Measurements from ENCODE around the gene TOP3A.

TOP3A gene

GRCh38 chr17:18281788-18282187 is 33.0 kb downstream of the TOP3A start:
- TF ChIP-seq, protein P1, sequence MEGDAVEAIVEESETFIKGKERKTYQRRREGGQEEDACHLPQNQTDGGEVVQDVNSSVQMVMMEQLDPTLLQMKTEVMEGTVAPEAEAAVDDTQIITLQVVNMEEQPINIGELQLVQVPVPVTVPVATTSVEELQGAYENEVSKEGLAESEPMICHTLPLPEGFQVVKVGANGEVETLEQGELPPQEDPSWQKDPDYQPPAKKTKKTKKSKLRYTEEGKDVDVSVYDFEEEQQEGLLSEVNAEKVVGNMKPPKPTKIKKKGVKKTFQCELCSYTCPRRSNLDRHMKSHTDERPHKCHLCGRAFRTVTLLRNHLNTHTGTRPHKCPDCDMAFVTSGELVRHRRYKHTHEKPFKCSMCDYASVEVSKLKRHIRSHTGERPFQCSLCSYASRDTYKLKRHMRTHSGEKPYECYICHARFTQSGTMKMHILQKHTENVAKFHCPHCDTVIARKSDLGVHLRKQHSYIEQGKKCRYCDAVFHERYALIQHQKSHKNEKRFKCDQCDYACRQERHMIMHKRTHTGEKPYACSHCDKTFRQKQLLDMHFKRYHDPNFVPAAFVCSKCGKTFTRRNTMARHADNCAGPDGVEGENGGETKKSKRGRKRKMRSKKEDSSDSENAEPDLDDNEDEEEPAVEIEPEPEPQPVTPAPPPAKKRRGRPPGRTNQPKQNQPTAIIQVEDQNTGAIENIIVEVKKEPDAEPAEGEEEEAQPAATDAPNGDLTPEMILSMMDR (IDR thresholded peaks at IDR 0.05) = no peak
- H3K4me1 ChIP-seq (ENCODE audit: control insufficient read depth in 1 of 2, insufficient read depth in 1 of 2, low read depth in 1 of 2, low read length in 1 of 2) = no peaks in the 10 kb centered on the region
- no peaks in the 10 kb centered on the region for H3K27me3 ChIP-seq
- no peaks in the 10 kb centered on the region for H3K9me3 ChIP-seq
- H3K27ac ChIP-seq = no peak overlapping the region
- H3K4me3 ChIP-seq (ENCODE audit: low read depth in 1 of 2, low read length in 1 of 2) = no peak overlapping the region
- H3K36me3 ChIP-seq = peaks cover 98% of the 10 kb centered on the region

- Histone ChIP-seq H3K27ac (no peak overlapping the region), H3K9me3 (no peaks in the 10 kb centered on the region), H3K36me3 (peaks cover 100% of the 10 kb centered on the region), H3K4me1 (ENCODE audit: control insufficient read depth in 1 of 2, insufficient read depth in 1 of 2, low read depth in 1 of 2, low read length in 1 of 2) (no peaks in the 10 kb centered on the region), H3K27me3 (no peaks in the 10 kb centered on the region), H3K4me3 (ENCODE audit: low read depth in 1 of 2, low read length in 1 of 2) (no peak overlapping the region)
- TF ChIP-seq, protein P1 (IDR thresholded peaks at IDR 0.05) = no peak
Observed at GRCh38 chr17:18280766-18281371, 33.9 kb downstream of the TOP3A start.

- TF ChIP-seq, protein P1 (IDR thresholded peaks at IDR 0.05) = no peak
- no peak overlapping the region for H3K27ac ChIP-seq
- no peaks in the 10 kb centered on the region for H3K9me3 ChIP-seq
- peaks cover 100% of the 10 kb centered on the region for H3K36me3 ChIP-seq
- H3K4me1 ChIP-seq (ENCODE audit: control insufficient read depth in 1 of 2, insufficient read depth in 1 of 2, low read depth in 1 of 2, low read length in 1 of 2) = no peaks in the 10 kb centered on the region
- no peaks in the 10 kb centered on the region for H3K27me3 ChIP-seq
- H3K4me3 ChIP-seq (ENCODE audit: low read depth in 1 of 2, low read length in 1 of 2) = no peak overlapping the region
Observed at GRCh38 chr17:18280249-18280648, 34.5 kb downstream of the TOP3A start.

- Histone ChIP-seq H3K9me3 (no peaks in the 10 kb centered on the region), H3K27ac (no peak overlapping the region), H3K4me3 (ENCODE audit: low read depth in 1 of 2, low read length in 1 of 2) (no peak overlapping the region), H3K36me3 (peaks cover 98% of the 10 kb centered on the region), H3K4me1 (ENCODE audit: control insufficient read depth in 1 of 2, insufficient read depth in 1 of 2, low read depth in 1 of 2, low read length in 1 of 2) (no peaks in the 10 kb centered on the region), H3K27me3 (no peaks in the 10 kb centered on the region)
- TF ChIP-seq, protein P1 (IDR thresholded peaks at IDR 0.05) = no peak
Observed at GRCh38 chr17:18278867-18279266, 35.9 kb downstream of the TOP3A start.

- H3K36me3 ChIP-seq = peaks cover 98% of the 10 kb centered on the region
- no peaks in the 10 kb centered on the region for H3K4me1 ChIP-seq (ENCODE audit: control insufficient read depth in 1 of 2, insufficient read depth in 1 of 2, low read depth in 1 of 2, low read length in 1 of 2)
- no peak overlapping the region for H3K4me3 ChIP-seq (ENCODE audit: low read depth in 1 of 2, low read length in 1 of 2)
- no peak overlapping the region for H3K27ac ChIP-seq
- no peaks in the 10 kb centered on the region for H3K9me3 ChIP-seq
- TF ChIP-seq, protein P1 (IDR thresholded peaks at IDR 0.05) = no peak
- no peaks in the 10 kb centered on the region for H3K27me3 ChIP-seq
Observed at GRCh38 chr17:18277076-18277475, 37.7 kb downstream of the TOP3A start.
